ENCODE measurements around the gene SMIM3.

Gene SMIM3

DNA sequence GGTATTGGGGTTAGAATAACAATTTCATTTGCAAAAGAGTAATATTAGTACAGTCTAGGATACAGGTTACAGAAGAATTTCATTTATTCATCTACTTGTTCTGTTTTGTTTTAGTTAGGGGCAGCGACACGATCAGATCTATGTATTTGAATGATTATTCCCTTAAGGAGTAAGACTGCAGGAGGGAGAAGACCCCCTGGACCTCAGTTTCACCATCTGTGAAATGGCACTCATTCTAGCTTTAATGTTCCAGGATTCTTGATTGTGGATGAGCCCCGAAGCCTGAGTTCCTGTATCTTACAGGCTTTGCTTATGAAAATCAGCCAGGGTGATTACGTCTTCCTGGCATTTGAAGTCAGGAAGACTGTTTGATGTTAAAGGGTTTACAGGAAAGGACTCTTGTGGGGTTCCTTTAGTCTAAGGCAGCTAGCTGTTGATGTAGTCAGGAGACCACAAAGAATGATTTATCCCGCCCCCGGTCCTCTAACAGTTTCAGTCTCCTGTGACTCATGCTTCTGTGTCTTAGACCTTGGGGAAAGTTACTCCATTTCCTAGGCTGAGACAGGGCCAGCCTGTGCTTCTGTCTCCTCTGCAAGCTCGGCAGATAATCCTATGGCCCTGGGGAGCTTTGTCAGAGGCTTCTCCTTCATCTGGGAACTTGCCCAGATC lies 11.5 kb downstream of the SMIM3 start:
- no peak for TF ChIP-seq POLR2AphosphoS5 (IDR thresholded peaks at IDR 0.05; ENCODE audit: low read depth, low read length)
- TF ChIP-seq SIN3A (IDR thresholded peaks at IDR 0.05; ENCODE audit: borderline replicate concordance, insufficient read depth, low read length): no peak
- TF ChIP-seq TAF1 (IDR thresholded peaks at IDR 0.05; ENCODE audit: borderline replicate concordance, insufficient read depth, low read length): no peak
- no peak for TF ChIP-seq FOXP2 (optimal IDR thresholded peaks at IDR 0.05; ENCODE audit: borderline replicate concordance, extremely low read depth, extremely low read length, insufficient read depth)
- TF ChIP-seq, protein P1, sequence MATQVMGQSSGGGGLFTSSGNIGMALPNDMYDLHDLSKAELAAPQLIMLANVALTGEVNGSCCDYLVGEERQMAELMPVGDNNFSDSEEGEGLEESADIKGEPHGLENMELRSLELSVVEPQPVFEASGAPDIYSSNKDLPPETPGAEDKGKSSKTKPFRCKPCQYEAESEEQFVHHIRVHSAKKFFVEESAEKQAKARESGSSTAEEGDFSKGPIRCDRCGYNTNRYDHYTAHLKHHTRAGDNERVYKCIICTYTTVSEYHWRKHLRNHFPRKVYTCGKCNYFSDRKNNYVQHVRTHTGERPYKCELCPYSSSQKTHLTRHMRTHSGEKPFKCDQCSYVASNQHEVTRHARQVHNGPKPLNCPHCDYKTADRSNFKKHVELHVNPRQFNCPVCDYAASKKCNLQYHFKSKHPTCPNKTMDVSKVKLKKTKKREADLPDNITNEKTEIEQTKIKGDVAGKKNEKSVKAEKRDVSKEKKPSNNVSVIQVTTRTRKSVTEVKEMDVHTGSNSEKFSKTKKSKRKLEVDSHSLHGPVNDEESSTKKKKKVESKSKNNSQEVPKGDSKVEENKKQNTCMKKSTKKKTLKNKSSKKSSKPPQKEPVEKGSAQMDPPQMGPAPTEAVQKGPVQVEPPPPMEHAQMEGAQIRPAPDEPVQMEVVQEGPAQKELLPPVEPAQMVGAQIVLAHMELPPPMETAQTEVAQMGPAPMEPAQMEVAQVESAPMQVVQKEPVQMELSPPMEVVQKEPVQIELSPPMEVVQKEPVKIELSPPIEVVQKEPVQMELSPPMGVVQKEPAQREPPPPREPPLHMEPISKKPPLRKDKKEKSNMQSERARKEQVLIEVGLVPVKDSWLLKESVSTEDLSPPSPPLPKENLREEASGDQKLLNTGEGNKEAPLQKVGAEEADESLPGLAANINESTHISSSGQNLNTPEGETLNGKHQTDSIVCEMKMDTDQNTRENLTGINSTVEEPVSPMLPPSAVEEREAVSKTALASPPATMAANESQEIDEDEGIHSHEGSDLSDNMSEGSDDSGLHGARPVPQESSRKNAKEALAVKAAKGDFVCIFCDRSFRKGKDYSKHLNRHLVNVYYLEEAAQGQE (IDR thresholded peaks at IDR 0.05; ENCODE audit: insufficient read depth in 1 of 2, low read depth in 2 of 2, low read length in 2 of 2): no peak

DNA sequence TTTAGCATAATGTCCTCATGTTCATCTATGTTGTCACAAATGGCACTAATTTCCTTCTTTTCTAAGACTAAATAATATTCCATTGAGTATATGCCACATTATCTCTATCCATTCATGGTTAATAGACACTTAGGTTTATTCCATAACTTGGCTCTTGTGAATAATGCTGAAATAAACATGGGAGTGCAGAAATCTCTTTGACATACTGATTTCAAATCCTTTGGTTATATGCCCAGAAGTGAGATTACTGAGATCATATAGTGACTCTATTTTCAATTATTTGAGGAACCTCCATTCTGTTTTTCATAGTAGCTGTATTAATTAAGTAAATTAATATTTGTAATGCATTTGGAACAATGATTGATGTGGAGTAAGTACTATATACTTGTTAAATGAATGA lies 13.0 kb downstream of the SMIM3 start:
- TF ChIP-seq, protein P1 (IDR thresholded peaks at IDR 0.05; ENCODE audit: insufficient read depth in 1 of 2, low read depth in 2 of 2, low read length in 2 of 2): no peak
- no peak for TF ChIP-seq POLR2AphosphoS5 (IDR thresholded peaks at IDR 0.05; ENCODE audit: low read depth, low read length)
- no peak for TF ChIP-seq SIN3A (IDR thresholded peaks at IDR 0.05; ENCODE audit: borderline replicate concordance, insufficient read depth, low read length)
- no peak for TF ChIP-seq FOXP2 (optimal IDR thresholded peaks at IDR 0.05; ENCODE audit: borderline replicate concordance, extremely low read depth, extremely low read length, insufficient read depth)
- TF ChIP-seq TAF1 (IDR thresholded peaks at IDR 0.05; ENCODE audit: borderline replicate concordance, insufficient read depth, low read length): no peak

DNA sequence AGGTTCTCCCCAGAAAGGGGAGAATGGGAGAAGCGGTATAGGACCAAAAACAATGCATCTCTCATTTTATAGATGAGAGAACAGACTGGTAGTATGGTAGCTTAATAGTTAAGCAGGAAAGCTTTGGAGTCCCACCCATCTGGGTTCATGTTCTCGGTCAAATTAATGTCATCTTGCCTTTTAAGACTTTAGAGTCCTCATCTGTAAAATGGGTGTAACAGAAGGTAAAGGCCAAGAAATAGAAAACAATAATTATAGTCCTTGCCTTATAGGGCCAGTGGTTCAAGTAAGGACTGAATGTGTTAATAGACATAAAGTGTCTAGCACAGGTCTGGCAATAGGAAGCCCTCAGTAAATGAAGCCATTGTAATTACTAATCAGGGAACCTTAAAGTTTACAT lies 16.4 kb downstream of the SMIM3 start:
- TF ChIP-seq SIN3A (IDR thresholded peaks at IDR 0.05; ENCODE audit: borderline replicate concordance, insufficient read depth, low read length) (no peak), FOXP2 (optimal IDR thresholded peaks at IDR 0.05; ENCODE audit: borderline replicate concordance, extremely low read depth, extremely low read length, insufficient read depth) (no peak), POLR2AphosphoS5 (IDR thresholded peaks at IDR 0.05; ENCODE audit: low read depth, low read length) (no peak), TAF1 (IDR thresholded peaks at IDR 0.05; ENCODE audit: borderline replicate concordance, insufficient read depth, low read length) (no peak)
- TF ChIP-seq, protein P1 (IDR thresholded peaks at IDR 0.05; ENCODE audit: insufficient read depth in 1 of 2, low read depth in 2 of 2, low read length in 2 of 2): no peak

- TF ChIP-seq TAF1 (IDR thresholded peaks at IDR 0.05; ENCODE audit: borderline replicate concordance, insufficient read depth, low read length) (no peak), SIN3A (IDR thresholded peaks at IDR 0.05; ENCODE audit: borderline replicate concordance, insufficient read depth, low read length) (no peak), POLR2AphosphoS5 (IDR thresholded peaks at IDR 0.05; ENCODE audit: low read depth, low read length) (no peak), FOXP2 (optimal IDR thresholded peaks at IDR 0.05; ENCODE audit: borderline replicate concordance, extremely low read depth, extremely low read length, insufficient read depth) (no peak)
- TF ChIP-seq, protein P1 (IDR thresholded peaks at IDR 0.05; ENCODE audit: insufficient read depth in 1 of 2, low read depth in 2 of 2, low read length in 2 of 2): no peak
These were observed 18.8 kb downstream of the SMIM3 start for GRCh38 chr5:150797384-150797783.

Measured in PFSK-1 (cell line).